K562 (cell line): ENCODE measurements around the gene MEAF6. TPM values are rescaled to one million over a fixed set of nuclear protein-coding genes. Genes with fewer than 3 reads are reported as not detected.

ENCODE experiments used
- BRCA1 ChIP-seq, 2 experiments: fragments of 450-650 bp in 1 of 2; sonication (generic) in 1 of 2; formaldehyde crosslinking in 1 of 2; IDR thresholded peaks; 2 replicates each; pipeline versions ENCODE4 v1.5.0 to v1.6.1; 2017 to 2020; ENCODE audit warnings: mild to moderate bottlenecking in 1 of 2, missing genetic modification reagents in 1 of 2
- C11orf30 ChIP-seq: fragments of 450-650 bp; IDR thresholded peaks from 2 replicates; pipeline ENCODE4 v1.6.1; 2016; ENCODE audit warnings: low read depth, mild to moderate bottlenecking
- CEBPG ChIP-seq, 3 experiments: fragments of 200-800 bp in 1 of 3; sonication (Bioruptor generic) in 1 of 3; sonication (generic) in 1 of 3; formaldehyde crosslinking in 1 of 3; IDR thresholded peaks in 2 of 3; conservative IDR thresholded peaks in 1 of 3; 2 replicates each; pipeline versions ENCODE4 v1.6.1 to v1.8.0; 2016 to 2022; ENCODE audit warnings: missing compliant biosample characterization in 2 of 3, missing genetic modification characterization in 2 of 3, mild to moderate bottlenecking in 1 of 3, missing genetic modification reagents in 1 of 3
- EGR1 ChIP-seq: fragments of 450-650 bp; conservative IDR thresholded peaks from 2 replicates; pipeline ENCODE4 v1.6.1; 2017; ENCODE audit warnings: mild to moderate bottlenecking
- ELF1 ChIP-seq: fragments of 200-800 bp; sonication (Bioruptor generic); IDR thresholded peaks from 2 replicates; pipeline ENCODE4 v1.6.1; 2016; ENCODE audit warnings: missing genetic modification characterization, missing compliant biosample characterization
- GATAD2A ChIP-seq: fragments of 450-650 bp; IDR thresholded peaks from 2 replicates; pipeline ENCODE4 v1.6.1; 2017
- GATAD2B ChIP-seq: fragments of 450-650 bp; IDR thresholded peaks from 2 replicates; pipeline ENCODE4 v1.6.1; 2017; ENCODE audit warnings: mild to moderate bottlenecking, borderline replicate concordance
- KLF6 ChIP-seq: fragments of 250-450 bp; sonication (Bioruptor Pico); IDR thresholded peaks from 2 replicates; pipeline ENCODE4 v1.4.0; 2020; ENCODE audit warnings: mild to moderate bottlenecking, moderate library complexity, borderline replicate concordance
- MTA3 ChIP-seq: fragments of 450-650 bp; formaldehyde crosslinking; IDR thresholded peaks from 2 replicates; pipeline ENCODE4 v1.6.1; 2017; ENCODE audit warnings: mild to moderate bottlenecking, borderline replicate concordance
- NEUROD1 ChIP-seq: fragments of 150-350 bp; IDR thresholded peaks from 2 replicates; pipeline ENCODE4 v1.6.1; 2014; ENCODE audit warnings: borderline replicate concordance, low read length, low read depth; ENCODE audit not compliant: partially characterized antibody
- PCBP2 ChIP-seq: fragments of 200-400 bp; formaldehyde crosslinking; IDR thresholded peaks from 2 replicates; pipeline ENCODE4 v1.6.1; 2018; ENCODE audit warnings: low read length, low read depth, mild to moderate bottlenecking, moderate library complexity; ENCODE audit not compliant: poor library complexity, severe bottlenecking
- PPARD ChIP-seq: fragments of 250-450 bp; sonication (Bioruptor Pico); IDR thresholded peaks from 2 replicates; pipeline ENCODE4 v1.8.0; 2022; ENCODE audit warnings: inconsistent platforms, mild to moderate bottlenecking, moderate library complexity
- PTRF ChIP-seq: fragments of 450-650 bp; IDR thresholded peaks from 2 replicates; pipeline ENCODE4 v1.6.1; 2016; ENCODE audit warnings: mild to moderate bottlenecking, missing genetic modification characterization, missing compliant biosample characterization
- RBM25 ChIP-seq: fragments of 200-400 bp; formaldehyde crosslinking; IDR thresholded peaks from 2 replicates; pipeline ENCODE4 v1.6.1; 2018; ENCODE audit warnings: low read length, low read depth, moderate library complexity; ENCODE audit not compliant: severe bottlenecking
- RCOR1 ChIP-seq, 2 experiments: IDR thresholded peaks; 2 replicates each; pipeline ENCODE4 v1.6.1; 2012; ENCODE audit warnings: low read depth in 2 of 2, low read length in 2 of 2, borderline replicate concordance in 1 of 2, improper control_type of control experiment in 1 of 2
- SAP30 ChIP-seq: fragments of 200-600 bp; sonication (generic); IDR thresholded peaks from 2 replicates; pipeline ENCODE4 v1.6.1; 2012; ENCODE audit warnings: borderline replicate concordance, low read depth, mild to moderate bottlenecking, moderate library complexity, low read length, control low read depth, inconsistent platforms; ENCODE audit not compliant: insufficient read depth, poor library complexity, severe bottlenecking
- SMAD4 ChIP-seq: fragments of 250-450 bp; sonication (Bioruptor Pico); conservative IDR thresholded peaks from 2 replicates; pipeline ENCODE4 v1.8.0; 2021; ENCODE audit warnings: inconsistent platforms, mild to moderate bottlenecking, moderate library complexity
- SRSF9 ChIP-seq: fragments of 200-400 bp; formaldehyde crosslinking; IDR thresholded peaks from 2 replicates; pipeline ENCODE4 v1.6.1; 2017; ENCODE audit warnings: low read depth, low read length, borderline replicate concordance
- TAF1 ChIP-seq: IDR thresholded peaks from 2 replicates; pipeline ENCODE4 v1.6.1; 2011; ENCODE audit warnings: mild to moderate bottlenecking, low read length, moderate library complexity; ENCODE audit not compliant: insufficient read depth, control insufficient read depth, severe bottlenecking; ENCODE audit errors: extremely low read depth
- ZNF316 ChIP-seq: fragments of 450-650 bp; IDR thresholded peaks from 2 replicates; pipeline ENCODE4 v1.6.1; 2016
- polyA plus RNA-seq, 8 experiments: library from polyadenylated mRNA; depleted of rRNA in 4 of 8; stranded (reverse) in 5 of 8; unstranded in 3 of 8; fragments of >200 nt; fragmentation: Nextera tagmentation in 2 of 8; fragmentation: Illumina TruSeq in 1 of 8; extraction: Ambion mirVana in 2 of 8; extraction: Trizol in 1 of 8; gene quantifications; 2 replicates each; pipeline versions ENCODE4 v1.2.1 to v1.2.3, GENCODE V29; 2011 to 2014; ENCODE audit warnings: inconsistent platforms in 1 of 8, missing spikeins in 1 of 8
- total RNA-seq, 7 experiments: library from RNA; depleted of rRNA in 6 of 7; stranded (reverse); fragments of >200 nt in 6 of 7; fragmentation: Illumina TruSeq in 2 of 7; extraction: Trizol in 2 of 7; gene quantifications; 2 replicates each; pipeline versions ENCODE4 v1.2.1 to v1.2.3, GENCODE V29; 2011 to 2021; ENCODE audit warnings: low replicate concordance in 1 of 7
- TF ChIP-seq, protein P1 (sequence below): fragments of 250-450 bp; sonication (Bioruptor Pico); IDR thresholded peaks from 2 replicates; pipeline ENCODE4 v1.8.0; 2022; ENCODE audit warnings: moderate library complexity, mild to moderate bottlenecking, inconsistent platforms
- TF ChIP-seq, protein P2 (sequence below): fragments of 450-650 bp; formaldehyde crosslinking; IDR thresholded peaks from 2 replicates; pipeline ENCODE4 v1.4.0; 2020; ENCODE audit warnings: mild to moderate bottlenecking, moderate library complexity
- TF ChIP-seq, protein P3 (sequence below): sonication (generic); formaldehyde crosslinking; IDR thresholded peaks from 2 replicates; pipeline ENCODE4 v1.8.1; 2022; ENCODE audit warnings: missing genetic modification reagents

MEAF6 gene
- total and polyA plus RNA-seq, 9 of the 15 experiments (the other 6 are each of a cell fraction or from before 2014, with no cell fraction given): 55.0 to 151 (median 92.3) TPM

DNA sequence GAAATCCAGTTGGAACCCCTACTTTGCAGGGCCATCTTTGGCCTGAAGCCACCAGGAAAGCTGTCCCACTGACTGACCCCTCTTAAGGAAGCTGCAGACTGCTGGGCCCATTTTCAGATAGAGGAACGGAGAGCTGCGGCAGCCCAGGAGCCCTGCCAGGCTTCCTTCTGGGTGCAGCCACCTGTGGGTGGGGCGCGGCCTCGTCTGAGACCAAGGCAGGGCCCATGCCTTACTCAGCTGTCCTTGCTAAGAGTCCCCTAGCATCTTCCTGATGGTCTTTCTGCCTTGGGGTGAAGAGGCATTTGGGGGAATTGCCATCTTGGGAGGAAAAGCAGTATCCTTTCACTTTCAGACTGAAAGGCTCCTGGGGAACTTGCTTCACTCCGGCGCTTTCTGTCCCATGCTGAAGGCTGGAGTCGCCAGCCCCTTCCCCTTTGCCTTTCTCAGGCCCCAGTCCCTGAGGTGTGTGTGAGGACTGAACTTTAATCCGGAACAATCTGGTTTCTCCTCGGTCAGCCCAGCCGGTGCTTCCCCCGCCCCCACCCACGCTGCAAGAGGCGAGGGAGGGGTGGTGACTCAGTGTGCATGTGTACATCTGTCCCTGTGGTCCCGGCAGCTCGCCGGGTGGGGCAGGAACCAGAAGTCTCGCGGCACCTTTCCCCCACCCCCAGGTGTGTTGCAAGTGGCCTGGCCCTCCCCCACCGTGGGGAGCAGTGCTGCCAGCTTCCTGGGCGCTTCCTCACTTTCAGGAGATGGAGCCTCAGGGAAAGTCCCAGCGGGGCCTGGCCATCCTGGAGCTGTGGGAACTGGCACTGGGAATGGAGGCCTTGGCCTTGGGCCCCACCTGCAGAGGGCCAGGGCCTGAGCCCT is 35.1 kb downstream of the MEAF6 start (continued):
- TF ChIP-seq, protein P1, sequence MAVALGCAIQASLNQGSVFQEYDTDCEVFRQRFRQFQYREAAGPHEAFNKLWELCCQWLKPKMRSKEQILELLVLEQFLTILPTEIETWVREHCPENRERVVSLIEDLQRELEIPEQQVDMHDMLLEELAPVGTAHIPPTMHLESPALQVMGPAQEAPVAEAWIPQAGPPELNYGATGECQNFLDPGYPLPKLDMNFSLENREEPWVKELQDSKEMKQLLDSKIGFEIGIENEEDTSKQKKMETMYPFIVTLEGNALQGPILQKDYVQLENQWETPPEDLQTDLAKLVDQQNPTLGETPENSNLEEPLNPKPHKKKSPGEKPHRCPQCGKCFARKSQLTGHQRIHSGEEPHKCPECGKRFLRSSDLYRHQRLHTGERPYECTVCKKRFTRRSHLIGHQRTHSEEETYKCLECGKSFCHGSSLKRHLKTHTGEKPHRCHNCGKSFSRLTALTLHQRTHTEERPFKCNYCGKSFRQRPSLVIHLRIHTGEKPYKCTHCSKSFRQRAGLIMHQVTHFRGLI: no peak
- TF ChIP-seq TAF1: peak; percentile 64
- TF ChIP-seq, protein P2, sequence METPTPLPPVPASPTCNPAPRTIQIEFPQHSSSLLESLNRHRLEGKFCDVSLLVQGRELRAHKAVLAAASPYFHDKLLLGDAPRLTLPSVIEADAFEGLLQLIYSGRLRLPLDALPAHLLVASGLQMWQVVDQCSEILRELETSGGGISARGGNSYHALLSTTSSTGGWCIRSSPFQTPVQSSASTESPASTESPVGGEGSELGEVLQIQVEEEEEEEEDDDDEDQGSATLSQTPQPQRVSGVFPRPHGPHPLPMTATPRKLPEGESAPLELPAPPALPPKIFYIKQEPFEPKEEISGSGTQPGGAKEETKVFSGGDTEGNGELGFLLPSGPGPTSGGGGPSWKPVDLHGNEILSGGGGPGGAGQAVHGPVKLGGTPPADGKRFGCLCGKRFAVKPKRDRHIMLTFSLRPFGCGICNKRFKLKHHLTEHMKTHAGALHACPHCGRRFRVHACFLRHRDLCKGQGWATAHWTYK: no peak
- no peak for TF ChIP-seq KLF6 (CRISPR knock-in tag)
- no peak for TF ChIP-seq RBM25
- TF ChIP-seq SRSF9: no peak
- no peak for TF ChIP-seq PPARD
- TF ChIP-seq ZNF316: no peak
- peak; percentile 99 for TF ChIP-seq EGR1
- TF ChIP-seq MTA3: 0 out of 2 replicates have a peak, but pooled peaks have one; percentile 11
- TF ChIP-seq PCBP2: no peak
- TF ChIP-seq RCOR1 (IDR thresholded peaks at IDR 0.05; ENCODE audit: borderline replicate concordance in 1 of 2, low read depth in 2 of 2, low read length in 2 of 2): peak in 1 of 2 experiments; percentile 91; a peak in 2 of 4 replicates
- TF ChIP-seq SAP30: no peak
- TF ChIP-seq NEUROD1: peak; percentile 75
- no peak for TF ChIP-seq BRCA1 (IDR thresholded peaks at IDR 0.05)
- TF ChIP-seq BRCA1 (CRISPR knock-in tag; IDR thresholded peaks at IDR 0.05): no peak
- peak; percentile 76 for TF ChIP-seq CEBPG (CRISPR knock-in tag; IDR thresholded peaks at IDR 0.05)
- TF ChIP-seq CEBPG (tag; conservative IDR thresholded peaks at IDR 0.05 in 1 of 2, IDR thresholded peaks at IDR 0.05 in 1 of 2): peak; percentile 80 to 83; a peak in 3 of 4 replicates
- TF ChIP-seq ELF1 (tag): no peak
- peak; percentile 82; the same call in 1 of the 2 replicates for TF ChIP-seq GATAD2A
- TF ChIP-seq PTRF (tag): no peak
- no peak for TF ChIP-seq C11orf30
- TF ChIP-seq, protein P3, sequence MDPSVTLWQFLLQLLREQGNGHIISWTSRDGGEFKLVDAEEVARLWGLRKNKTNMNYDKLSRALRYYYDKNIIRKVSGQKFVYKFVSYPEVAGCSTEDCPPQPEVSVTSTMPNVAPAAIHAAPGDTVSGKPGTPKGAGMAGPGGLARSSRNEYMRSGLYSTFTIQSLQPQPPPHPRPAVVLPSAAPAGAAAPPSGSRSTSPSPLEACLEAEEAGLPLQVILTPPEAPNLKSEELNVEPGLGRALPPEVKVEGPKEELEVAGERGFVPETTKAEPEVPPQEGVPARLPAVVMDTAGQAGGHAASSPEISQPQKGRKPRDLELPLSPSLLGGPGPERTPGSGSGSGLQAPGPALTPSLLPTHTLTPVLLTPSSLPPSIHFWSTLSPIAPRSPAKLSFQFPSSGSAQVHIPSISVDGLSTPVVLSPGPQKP (CRISPR knock-in tag): no peak
- TF ChIP-seq SMAD4 (CRISPR knock-in tag): 0 out of 2 replicates have a peak, but pooled peaks have one; percentile 64
- TF ChIP-seq GATAD2B: no peak
